ENCODE measurements around the gene EXOC6B. TPM values are rescaled to one million over a fixed set of nuclear protein-coding genes. Genes with fewer than 3 reads are reported as not detected.

Gene EXOC6B
- total and polyA plus RNA-seq, 11 donors: 18.4 to 192 (median 143) TPM

DNA sequence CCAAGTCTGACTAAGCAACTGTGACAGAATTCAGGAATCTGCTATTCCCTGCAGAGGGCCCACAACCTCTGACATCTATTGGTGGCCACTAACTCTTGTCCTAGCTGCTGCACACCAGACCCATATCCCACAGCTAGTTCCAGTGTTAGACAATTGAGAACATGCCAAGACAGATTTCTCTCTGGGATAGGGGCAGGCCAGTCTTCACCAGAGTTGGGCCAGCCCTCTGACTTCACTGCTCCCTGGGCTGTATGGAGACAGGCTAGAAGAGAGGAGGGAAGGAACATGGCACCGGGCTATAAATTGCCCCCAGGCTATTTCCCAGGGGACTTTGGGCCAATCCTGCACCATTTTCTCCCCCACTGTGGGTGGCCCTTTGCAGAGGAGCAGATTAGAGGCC lies 645.5 kb downstream of the EXOC6B start:
- no peaks in the 10 kb centered on the region for H3K9me3 ChIP-seq
- peaks cover 0 to 24% (median 7%) of the 10 kb centered on the region in 12 donors for H3K4me1 ChIP-seq
- 82 to 100% (median 97%) methylated on average over 1 of the region's 1 CpG for WGBS, 4 donors
- intact Hi-C loops (cut with DNase I): no loop called here
- H3K27ac ChIP-seq: no peak overlapping the region
- no peak overlapping the region for H3K4me3 ChIP-seq
- H3K27me3 ChIP-seq: no peaks in the 10 kb centered on the region
- peaks cover 0 to 47% (median 26%) of the 10 kb centered on the region in 9 donors for H3K36me3 ChIP-seq
- TF ChIP-seq POLR2A (IDR thresholded peaks at IDR 0.05): no peak
- TF ChIP-seq, protein P1, sequence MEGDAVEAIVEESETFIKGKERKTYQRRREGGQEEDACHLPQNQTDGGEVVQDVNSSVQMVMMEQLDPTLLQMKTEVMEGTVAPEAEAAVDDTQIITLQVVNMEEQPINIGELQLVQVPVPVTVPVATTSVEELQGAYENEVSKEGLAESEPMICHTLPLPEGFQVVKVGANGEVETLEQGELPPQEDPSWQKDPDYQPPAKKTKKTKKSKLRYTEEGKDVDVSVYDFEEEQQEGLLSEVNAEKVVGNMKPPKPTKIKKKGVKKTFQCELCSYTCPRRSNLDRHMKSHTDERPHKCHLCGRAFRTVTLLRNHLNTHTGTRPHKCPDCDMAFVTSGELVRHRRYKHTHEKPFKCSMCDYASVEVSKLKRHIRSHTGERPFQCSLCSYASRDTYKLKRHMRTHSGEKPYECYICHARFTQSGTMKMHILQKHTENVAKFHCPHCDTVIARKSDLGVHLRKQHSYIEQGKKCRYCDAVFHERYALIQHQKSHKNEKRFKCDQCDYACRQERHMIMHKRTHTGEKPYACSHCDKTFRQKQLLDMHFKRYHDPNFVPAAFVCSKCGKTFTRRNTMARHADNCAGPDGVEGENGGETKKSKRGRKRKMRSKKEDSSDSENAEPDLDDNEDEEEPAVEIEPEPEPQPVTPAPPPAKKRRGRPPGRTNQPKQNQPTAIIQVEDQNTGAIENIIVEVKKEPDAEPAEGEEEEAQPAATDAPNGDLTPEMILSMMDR (IDR thresholded peaks at IDR 0.05): no peak
- ATAC-seq: no peak
- no peak for DNase-seq

DNA sequence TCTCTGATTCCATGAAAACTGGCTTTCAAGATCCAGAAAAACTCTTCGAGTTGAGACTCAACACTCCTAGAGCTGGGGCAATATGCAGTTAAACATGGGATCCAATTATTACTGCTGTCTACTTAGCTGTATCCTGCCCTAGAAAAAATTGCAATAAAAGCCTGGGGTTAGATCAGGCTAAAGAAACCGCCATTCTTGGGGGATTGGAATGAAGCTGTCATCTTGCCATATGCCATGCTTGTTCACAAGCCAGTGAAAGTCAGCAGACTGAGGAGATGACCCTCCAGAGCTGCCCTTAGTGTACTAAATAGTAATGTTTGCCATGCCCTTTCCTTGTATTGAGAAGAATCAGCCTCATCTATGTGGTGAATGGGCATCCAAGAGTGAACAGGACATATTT lies 647.3 kb downstream of the EXOC6B start:
- WGBS, 4 donors: 96 to 98% (median 97%) methylated on average over 2 of the region's 2 CpGs
- no peak for TF ChIP-seq POLR2A (IDR thresholded peaks at IDR 0.05)
- TF ChIP-seq, protein P1 (IDR thresholded peaks at IDR 0.05): no peak
- ATAC-seq: no peak
- DNase-seq: no peak
- H3K36me3 ChIP-seq: peaks cover 0 to 53% (median 26%) of the 10 kb centered on the region in 9 donors
- no peaks in the 10 kb centered on the region for H3K27me3 ChIP-seq
- H3K4me3 ChIP-seq: no peak overlapping the region
- no peaks in the 10 kb centered on the region for H3K9me3 ChIP-seq
- H3K4me1 ChIP-seq: peaks cover 0 to 21% (median 4%) of the 10 kb centered on the region in 12 donors
- no peak overlapping the region for H3K27ac ChIP-seq
- intact Hi-C loops (cut with DNase I): no loop called here

DNA sequence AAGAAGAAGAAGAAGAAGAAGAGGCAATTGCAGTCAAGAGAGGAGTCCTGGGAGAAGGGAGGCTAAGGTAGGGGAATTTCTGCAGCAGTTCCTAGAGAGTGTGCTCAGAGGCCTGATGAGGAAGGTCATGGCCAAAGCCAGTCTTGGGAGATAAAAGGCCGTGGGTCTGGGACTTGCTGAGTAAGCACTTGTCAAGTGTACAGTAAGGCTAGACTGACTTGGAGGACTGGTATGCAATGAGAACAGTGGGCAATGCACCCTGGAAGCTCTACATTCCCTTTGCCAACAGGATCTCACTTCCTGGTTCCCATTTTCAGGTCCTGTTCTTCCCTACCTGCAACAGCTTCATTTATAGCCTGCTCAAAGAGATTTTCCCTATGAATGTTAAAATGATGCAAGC lies 649.6 kb downstream of the EXOC6B start:
- TF ChIP-seq, protein P1 (IDR thresholded peaks at IDR 0.05): no peak

DNA sequence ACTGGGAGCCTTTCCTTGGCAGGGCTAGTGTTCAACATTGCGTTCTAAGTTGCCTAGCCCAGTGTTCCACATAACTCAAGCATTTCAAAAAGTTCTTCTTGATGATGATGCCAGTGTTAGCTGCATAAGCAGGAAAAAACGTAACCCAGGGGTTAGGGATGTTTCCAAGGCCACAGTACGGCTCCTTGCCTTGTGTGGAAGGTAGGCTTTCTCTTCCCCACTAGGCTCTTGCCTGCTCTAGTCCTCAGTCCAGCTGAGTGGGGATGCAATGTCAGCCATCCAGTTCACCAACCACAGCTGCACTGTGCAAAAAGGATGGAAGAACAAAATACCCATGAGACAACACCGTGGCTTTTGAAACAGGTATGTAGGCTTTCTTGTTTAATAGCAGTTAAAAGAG lies 650.2 kb downstream of the EXOC6B start:
- Histone ChIP-seq H3K27me3 (no peaks in the 10 kb centered on the region), H3K27ac (no peak overlapping the region), H3K4me1 (peaks cover 0 to 6% (median 0%) of the 10 kb centered on the region in 12 donors), H3K36me3 (peaks cover 0 to 53% (median 26%) of the 10 kb centered on the region in 9 donors), H3K4me3 (no peak overlapping the region), H3K9me3 (no peaks in the 10 kb centered on the region)
- 95 to 97% (median 96%) methylated on average over 4 of the region's 4 CpGs for WGBS, 4 donors
- DNase-seq (no peak), ATAC-seq (peak in 1 of 4 donors; percentile 25)
- intact Hi-C loops (cut with DNase I): no loop called here
- no peak for TF ChIP-seq POLR2A (IDR thresholded peaks at IDR 0.05)
- TF ChIP-seq, protein P1 (IDR thresholded peaks at IDR 0.05): no peak

More for the DNA sequence above, 649.6 kb downstream of the EXOC6B start:
- 66 to 84% (median 74%) methylated on average over 1 of the region's 1 CpG for WGBS, 4 donors
- ATAC-seq (no peak), DNase-seq (no peak)
- intact Hi-C loops (cut with DNase I): no loop called here
- Histone ChIP-seq H3K27me3 (no peaks in the 10 kb centered on the region), H3K4me1 (peaks cover 0 to 6% (median 0%) of the 10 kb centered on the region in 12 donors), H3K4me3 (no peak overlapping the region), H3K27ac (no peak overlapping the region), H3K9me3 (no peaks in the 10 kb centered on the region), H3K36me3 (peaks cover 0 to 53% (median 26%) of the 10 kb centered on the region in 9 donors)

Data from heart left ventricle (tissue), 16 donors.